Stimulated activated CD8-positive, alpha-beta memory T cell treated with anti-CD3 and anti-CD28 coated beads, Interleukin-15, amount 100 ng/mL, for 48 hours (primary cell): ENCODE measurements around the gene PPARG.
"Not testable (repeated sequence)": the region's sequence is repeated elsewhere in the genome, so short reads cannot be mapped to it uniquely, and the experiment has no call there.

Source experiments
- DNase-seq, 2 donors: peaks; one replicate each; pipeline ENCODE4 v3.0.0-alpha.2; 2020; ENCODE audit warnings: low read depth in 2 of 2

PPARG gene

DNA sequence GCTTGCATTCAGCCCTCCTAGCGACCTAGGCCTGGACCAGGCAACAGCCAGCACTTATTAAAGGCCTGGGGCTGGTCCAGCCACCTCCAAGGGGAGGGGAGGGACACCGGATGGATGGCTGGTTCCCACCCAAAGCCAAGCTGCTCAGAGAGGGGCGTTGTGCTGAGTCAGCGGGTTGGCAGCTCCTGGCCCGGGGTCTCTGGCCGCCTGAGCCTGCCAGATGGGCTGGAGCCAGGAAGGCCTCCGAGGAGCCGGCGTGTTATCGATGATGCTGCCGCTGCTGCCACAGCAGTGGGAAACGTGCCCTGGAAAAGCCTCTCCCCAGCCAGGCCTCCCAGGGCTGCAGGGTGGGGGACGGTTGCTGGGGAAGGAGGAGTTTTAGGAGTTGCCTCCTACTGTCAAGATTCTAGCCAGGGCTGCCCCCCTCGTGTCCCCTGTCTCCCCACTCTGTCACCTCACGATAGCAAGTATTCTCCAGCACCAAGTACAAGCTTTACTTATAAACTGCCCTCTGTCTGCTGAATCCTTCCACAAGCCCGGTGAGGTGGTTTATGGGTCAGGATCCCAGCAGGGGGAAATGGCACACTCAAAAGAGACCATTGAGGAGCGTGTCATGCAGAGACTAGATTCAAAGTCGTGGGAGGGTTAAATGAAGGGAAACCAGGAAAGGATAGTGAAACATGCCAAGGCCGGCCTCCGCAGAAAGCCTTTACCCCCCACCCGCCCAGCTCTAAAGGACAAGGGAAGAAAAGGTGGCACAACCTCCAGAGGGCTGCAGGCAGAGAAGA, 152.3 kb downstream of the PPARG start:
- DNase-seq: no peak

GRCh38 chr3:12442654-12443501, 154.0 kb downstream of the PPARG start:
- no peak for DNase-seq

DNA sequence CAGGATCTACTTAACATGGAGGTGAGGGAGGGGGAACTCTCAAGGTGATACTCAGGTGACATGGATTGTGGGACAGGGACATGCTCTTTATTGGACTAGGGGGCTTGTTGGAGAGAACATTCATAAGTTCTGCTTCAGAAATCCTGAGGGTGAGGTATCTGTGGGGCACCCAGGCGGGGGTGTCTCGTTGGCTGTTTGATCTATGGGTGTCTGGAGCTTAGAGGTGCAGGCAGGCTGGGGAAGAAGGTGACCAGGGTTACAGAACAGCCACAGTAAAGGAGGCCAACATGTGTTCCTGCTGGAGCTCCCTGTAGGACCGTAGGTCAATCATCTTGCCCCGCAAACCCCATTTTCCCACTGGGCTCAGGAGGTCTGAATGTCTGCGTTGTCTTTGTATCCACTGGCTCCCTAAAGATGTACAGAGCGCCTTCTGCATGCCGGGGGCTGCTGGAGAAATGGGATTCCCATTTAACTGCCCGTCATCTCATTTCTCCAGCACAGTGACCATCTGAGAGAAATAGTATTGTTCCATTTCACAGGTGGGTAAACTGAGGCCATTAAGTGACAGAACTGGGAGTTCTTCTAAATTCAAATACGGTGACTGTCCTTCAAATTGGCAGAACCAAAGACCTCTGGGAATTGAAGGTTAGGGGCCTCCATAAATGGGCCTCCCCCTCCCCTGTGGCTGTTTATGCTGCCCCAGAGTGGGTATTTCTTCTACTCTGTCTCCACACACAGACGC, 155.1 kb downstream of the PPARG start:
- DNase-seq: no peak

GRCh38 chr3:12444582-12445471, 156.0 kb downstream of the PPARG start:
- DNase-seq: no peak

GRCh38 chr3:12445523-12446240, 156.8 kb downstream of the PPARG start:
- no peak for DNase-seq

DNA sequence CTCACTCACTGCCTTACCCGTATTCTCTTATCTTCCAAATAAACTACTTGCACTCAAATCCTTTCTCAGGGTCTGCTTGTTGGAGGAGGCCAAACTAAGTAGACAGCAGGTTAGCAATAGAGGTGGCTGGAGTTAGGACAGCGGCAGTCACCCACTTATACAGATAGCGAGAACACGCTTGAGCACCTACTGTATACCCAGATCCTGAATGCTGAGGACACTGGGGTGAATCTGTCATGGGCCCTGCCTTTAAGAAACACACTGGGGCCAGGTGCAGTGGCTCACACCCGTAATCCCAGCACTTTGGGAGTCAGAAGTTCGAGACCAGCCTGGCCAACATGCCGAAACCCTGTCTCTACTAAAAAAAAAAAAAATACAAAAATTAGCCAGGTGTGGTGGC, 157.4 kb downstream of the PPARG start:
- no peak for DNase-seq

- no peak for DNase-seq
These were observed 158.2 kb downstream of the PPARG start for GRCh38 chr3:12447075-12447474.

DNA sequence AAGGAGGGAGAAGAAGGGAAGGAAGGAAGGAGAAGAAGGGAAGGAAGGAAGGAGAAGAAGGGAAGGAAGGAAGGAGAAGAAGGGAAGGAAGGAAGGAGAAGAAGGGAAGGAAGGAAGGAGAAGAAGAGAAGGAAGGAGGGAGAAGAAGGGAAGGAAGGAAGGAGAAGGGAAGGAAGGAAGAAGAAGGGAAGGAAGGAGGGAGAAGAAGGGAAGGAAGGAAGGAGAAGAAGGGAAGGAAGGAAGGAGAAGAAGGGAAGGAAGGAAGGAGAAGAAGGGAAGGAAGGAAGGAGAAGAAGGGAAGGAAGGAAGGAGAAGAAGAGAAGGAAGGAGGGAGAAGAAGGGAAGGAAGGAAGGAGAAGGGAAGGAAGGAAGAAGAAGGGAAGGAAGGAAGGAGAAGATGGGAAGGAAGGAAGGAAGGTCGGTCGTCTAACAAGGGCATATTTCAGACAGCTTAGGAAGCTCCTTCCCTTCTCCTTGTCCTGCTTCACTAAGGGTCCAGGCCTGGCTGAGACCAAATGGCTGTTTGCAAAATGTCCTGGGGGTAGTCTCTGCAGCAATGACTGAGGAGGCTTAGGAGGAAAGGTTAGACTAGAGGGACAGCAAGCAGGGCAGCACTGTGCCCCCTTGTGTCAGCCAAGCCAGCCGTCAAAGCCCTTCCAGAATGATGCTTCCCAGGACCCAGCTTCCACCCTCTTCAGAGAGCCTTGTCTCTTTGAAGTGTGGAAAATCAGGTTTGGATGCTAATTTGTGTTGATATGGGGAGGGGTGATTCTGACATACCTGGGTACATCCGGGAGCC, 159.7 kb downstream of the PPARG start:
- not testable (repeated sequence) for DNase-seq

GRCh38 chr3:12449889-12450682, 161.2 kb downstream of the PPARG start:
- DNase-seq: no peak

- DNase-seq: no peak
These were observed 162.6 kb downstream of the PPARG start for GRCh38 chr3:12451481-12451880.

GRCh38 chr3:12451960-12452359, 163.1 kb downstream of the PPARG start:
- no peak for DNase-seq

DNA sequence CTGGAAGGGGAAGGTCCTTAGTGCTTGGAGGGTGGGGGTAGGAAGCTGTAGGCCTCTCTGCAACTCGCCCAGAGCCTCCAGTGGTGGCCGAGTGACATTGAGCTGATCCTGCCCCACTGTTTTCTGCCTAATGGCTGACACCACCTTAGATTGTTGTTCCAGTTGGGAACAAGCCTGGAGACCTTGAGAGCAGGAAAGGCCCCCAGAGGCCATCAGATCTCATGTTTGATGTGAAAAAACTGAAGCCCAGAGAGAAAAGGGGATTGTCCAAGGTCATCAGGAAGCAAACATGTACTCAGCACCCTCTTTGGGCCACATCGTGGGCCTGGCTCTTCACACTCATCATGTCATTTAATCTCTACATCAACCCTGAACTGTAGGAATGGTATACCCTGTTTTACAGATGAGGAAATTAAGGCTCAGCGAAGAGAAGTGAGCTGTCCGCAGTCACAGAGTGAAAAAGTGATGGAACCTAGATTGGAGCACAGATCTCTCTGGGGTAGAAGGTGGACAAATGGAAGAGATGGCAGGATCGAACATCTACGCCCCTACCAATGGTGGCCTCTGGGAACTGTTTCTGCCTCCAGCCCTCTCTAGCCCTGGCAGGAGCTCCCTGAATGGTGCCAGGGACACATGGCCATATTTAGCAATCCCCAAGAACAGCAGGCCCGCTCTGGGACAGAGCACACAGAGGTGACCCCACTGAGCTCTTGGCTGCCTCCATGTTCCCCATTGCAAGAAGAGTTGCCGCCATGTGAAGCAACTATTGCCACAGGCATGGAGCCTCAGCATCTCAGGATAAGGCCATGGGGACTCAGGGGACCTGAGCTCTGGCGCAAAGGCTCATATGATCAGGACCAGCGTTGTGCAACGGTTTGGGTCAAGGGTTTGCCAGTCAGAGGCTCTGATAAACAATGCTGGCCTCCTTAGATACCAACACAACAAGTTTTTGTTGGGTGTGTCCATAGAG, 163.8 kb downstream of the PPARG start:
- no peak for DNase-seq

GRCh38 chr3:12454076-12454815, 165.4 kb downstream of the PPARG start:
- DNase-seq: no peak

DNA sequence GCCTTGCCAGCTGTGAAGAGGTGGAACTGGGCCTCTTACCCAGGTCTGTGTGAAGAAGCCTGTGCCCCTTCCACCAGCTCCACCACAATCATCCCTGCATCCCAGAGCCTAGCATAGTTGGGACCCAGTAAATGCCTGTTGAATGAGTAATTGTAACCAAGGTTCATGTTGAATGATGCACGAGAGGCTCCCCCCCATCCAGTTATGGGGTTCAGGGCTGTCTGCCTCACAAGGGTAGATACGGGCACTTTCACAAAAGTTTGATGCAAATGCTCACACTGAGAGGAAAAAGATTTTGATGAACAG, 165.9 kb downstream of the PPARG start:
- no peak for DNase-seq

DNA sequence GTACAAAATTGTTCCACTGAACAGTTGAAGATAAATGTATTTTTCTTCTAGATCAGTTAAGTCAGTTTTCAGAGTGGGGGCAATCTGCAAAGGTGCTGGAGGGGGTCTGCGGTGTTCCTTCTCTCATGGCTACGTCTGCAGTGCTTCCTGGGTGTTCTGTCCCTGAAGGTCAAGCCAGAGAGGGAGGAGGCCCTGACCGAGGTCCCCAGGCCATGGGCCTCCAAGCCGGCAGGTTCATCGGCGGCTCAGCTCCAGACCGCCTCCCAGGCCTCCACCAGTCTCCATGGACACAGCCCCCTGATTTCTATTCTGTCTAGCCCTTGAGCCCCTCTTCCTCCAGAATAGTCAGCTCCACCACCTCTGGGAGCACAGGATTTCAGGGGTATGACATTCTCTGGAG, 166.9 kb downstream of the PPARG start:
- no peak for DNase-seq

DNA sequence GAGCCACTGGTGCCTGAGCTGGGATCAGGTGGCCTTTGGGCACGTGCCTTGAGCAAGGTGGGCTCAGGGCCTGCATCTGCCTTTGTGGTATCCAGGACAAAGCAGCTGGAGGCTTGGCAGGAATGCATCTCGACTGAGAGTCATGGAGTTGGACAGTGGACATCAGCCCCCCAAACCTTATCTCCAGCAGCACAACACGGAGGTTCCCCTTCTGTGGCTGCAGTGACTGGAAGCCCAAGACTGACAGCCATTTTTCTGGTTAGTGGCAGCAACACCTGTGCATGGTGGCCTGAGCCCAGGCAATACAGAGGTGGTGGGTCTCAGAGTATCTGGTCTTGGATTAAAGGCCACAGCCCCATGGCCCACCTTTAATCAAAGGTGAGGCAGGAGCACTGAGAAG, 167.6 kb downstream of the PPARG start:
- no peak for DNase-seq

- DNase-seq: not testable (repeated sequence)
These were observed 168.5 kb downstream of the PPARG start for GRCh38 chr3:12457380-12457779.
